HG03280 (cell line): ENCODE measurements around the gene MYO5A.

Source experiments
- ATAC-seq: cut with Tn5 transposase; IDR thresholded peaks from one replicate; pipeline ENCODE4 v1.9.1; 2021; ENCODE audit warnings: mild to moderate bottlenecking, moderate library complexity; ENCODE audit not compliant: unreplicated experiment

MYO5A gene

DNA sequence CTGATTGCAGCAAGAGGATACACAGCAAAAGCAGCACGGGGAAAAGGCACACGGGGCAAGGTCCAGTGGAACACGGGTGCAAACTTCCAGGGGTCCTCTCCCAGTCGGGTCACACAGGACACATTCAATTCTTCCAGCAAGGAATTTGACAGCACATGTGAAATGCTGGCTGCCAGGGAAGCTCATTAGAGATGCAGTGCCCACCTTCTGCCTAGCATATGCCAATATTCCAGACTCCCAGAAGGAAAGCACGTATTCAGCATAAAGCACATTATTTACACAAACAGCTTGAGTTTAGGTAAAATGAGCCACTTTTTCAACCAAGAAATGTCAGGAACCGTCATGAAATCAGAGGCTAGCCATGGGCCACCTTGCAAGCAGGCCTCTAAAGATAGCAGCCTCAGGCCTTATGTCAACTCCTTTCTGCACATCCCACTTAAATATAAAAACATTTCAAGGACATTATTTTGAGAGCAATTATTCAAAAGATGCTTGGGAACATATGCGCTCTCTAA, 252.4 kb downstream of the MYO5A start:
- no peak for ATAC-seq

DNA sequence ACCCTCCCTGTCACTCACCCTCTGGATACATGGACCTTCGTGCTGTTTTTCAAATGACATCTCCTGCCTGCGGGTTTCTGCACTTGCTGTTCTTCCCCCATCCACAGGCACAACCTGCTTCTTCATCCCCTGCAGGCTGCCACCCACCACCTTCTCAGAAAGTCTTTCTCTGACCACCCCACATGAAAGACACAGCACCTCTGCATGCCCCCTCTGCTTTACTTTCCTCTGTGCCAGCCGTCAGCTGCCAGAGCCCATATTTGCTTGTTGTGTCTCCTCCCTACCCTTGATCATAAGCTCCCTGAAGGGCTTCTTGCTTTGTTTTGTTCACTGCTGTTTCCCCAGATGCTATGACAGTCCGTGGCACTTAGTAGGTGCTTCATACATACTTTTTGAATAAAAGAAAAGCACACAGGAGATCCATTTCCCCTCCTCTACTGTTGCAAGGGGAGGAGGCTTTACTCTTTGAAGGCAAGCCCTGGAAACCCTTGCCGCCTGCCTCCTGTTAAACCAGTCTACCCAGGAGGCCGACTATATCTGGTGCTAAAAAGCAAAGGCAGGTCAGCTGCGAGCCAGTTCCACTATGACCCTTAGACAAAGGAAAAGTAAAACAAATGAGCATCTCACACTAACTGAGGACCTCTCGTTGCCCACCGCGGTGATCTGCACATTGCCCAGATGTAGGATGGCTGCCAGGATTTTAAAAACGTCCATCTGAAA, 265.0 kb downstream of the MYO5A start:
- no peak for ATAC-seq

DNA sequence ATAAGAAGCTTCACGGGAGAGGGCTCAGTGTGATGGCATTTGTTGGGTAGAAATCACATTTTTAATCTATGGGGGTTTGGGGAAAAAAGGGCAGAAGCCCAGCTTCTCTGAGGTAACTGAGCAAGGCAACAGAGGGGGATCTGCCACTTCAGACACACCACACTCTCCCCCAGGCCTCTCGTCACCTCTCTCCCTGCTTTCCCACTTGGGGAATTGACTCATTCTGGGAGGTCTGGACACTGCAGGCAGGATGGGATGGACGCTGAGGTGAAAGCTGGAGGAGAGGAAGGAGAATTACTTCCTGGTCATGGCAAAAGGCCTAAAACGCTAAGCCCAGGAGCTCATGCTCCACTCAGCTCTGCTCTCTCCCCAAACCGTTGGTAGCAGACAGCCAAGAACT, 266.3 kb downstream of the MYO5A start:
- no peak for ATAC-seq

GRCh38 chr15:52261498-52262242, 267.0 kb downstream of the MYO5A start:
- ATAC-seq: peak; percentile 98

DNA sequence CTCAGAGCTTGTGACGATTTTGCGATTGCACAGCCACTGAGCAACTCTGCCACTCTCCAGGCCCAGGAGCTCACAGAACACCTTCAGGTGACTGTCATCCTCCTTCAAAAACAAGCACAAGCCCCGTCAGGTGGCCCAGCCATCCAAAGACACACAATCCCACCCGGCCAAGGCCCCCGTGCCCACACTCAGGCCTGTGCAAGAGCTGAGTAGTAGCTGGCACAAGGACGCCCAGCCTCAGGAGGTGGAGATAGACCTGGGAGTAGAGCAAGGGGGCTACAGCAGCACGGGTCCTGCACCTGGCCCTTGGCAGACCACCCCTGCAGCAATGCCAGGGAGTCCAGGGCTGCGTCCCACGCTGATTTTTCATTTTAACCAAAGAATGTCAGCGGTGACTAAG, 267.7 kb downstream of the MYO5A start:
- no peak for ATAC-seq

GRCh38 chr15:52259503-52259902, 269.2 kb downstream of the MYO5A start:
- no peak for ATAC-seq

DNA sequence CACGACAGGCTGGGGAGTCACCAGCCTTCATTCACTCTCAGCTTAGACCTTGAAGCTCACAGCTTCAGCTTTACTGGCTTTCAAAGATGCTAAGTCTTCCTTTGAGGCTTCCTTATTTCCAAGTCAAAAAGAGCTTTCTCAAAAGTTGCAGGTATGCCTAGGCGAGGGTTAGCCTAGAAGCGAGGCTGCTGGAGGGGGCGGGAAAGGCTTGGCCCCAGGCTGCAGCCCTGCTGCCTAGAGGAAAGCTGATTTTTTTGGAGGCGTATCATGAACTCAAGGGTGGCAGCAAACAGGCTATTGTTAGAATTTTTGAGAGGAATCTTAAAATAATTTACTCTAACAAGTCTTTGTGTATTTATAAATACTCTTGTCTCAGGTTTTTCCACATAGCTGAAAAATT, 270.2 kb downstream of the MYO5A start:
- no peak for ATAC-seq

DNA sequence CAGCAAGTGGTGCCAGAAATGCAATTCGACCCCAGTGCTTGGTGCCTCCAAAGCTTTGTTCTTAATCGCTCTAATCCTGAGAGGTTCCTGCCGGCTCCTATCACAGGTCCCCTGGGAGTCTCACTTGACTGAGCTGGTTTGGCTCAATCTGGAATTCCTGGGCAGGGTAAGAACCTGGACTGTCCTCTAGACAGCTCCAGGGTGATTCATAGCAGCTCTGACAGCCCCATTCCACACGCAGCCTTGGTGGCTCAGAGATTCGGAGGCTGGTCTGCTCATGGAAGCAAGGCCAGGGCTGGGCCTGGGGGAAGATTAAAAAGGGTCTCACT, 271.0 kb downstream of the MYO5A start:
- ATAC-seq: no peak
